Mucosa of descending colon (tissue), 3 donors: ENCODE measurements around the gene CYP2C19. TPM values are rescaled to one million over a fixed set of nuclear protein-coding genes. Genes with fewer than 3 reads are reported as not detected.
"Not testable (repeated sequence)": the region's sequence is repeated elsewhere in the genome, so short reads cannot be mapped to it uniquely, and the experiment has no call there.

Experiments
- ATAC-seq: fragments of 200-7000 bp; cut with Tn5 transposase; one replicate; pipeline ENCODE4 v1.9.1; 2020; ENCODE audit warnings: mild to moderate bottlenecking, moderate library complexity
- DNase-seq, 3 donors: peaks; one replicate each; pipeline ENCODE4 v3.0.0-alpha.2; 2020
- H3K36me3 ChIP-seq: fragments of 200-600 bp; one replicate; pipeline ENCODE4 v1.8.0; 2021; ENCODE audit warnings: low read depth, mild to moderate bottlenecking
- H3K4me1 ChIP-seq: fragments of 200-600 bp; one replicate; pipeline ENCODE4 v1.8.0; 2021; ENCODE audit warnings: low read depth, mild to moderate bottlenecking
- H3K4me3 ChIP-seq: fragments of 200-600 bp; one replicate; pipeline ENCODE4 v1.8.0; 2021; ENCODE audit warnings: mild to moderate bottlenecking
- H3K9me3 ChIP-seq: fragments of 200-600 bp; one replicate; pipeline ENCODE4 v1.8.0; 2021; ENCODE audit warnings: mild to moderate bottlenecking
- CTCF ChIP-seq: fragments of 200-600 bp; IDR thresholded peaks from one replicate; pipeline ENCODE4 v1.8.0; 2022; ENCODE audit warnings: antibody characterized with exemption, mild to moderate bottlenecking
- intact Hi-C, 2 donors: fragments of 100-400 bp; cut with DNase I in 1 of 2; cut with micrococcal nuclease in 1 of 2; formaldehyde crosslinking; loops; one replicate each; pipeline versions ENCODE4 v1.11.0 to v1.11.1; 2022; cut with DNase I, micrococcal nuclease
- total RNA-seq, 3 donors: library from RNA; stranded (reverse); fragmentation: NEBNext Ultra II Directional in 2 of 3; extraction: Animal tissue kit (Norgen Biotek cat#: 25700) in 2 of 3; gene quantifications; one replicate each; pipeline versions ENCODE4 v1.2.1 to v1.2.4, GENCODE V29; 2021 to 2023
- donor health status: DM: no; HTN: no; CAD: no; lungs with moderate emphysema.
- donor health status: DM: no; HTN: no; CAD: no.
- donor health status: DM: no; HTN: yes; CAD: no.

CYP2C19 gene
- total RNA-seq, 3 donors from 2014 or later, result 0.65 to 2.0 (median 1.5) TPM

GRCh38 chr10:94785211-94785610 lies 22.7 kb downstream of the CYP2C19 start:
- no peak for TF ChIP-seq CTCF
- Histone ChIP-seq H3K9me3 (no peaks in the 10 kb centered on the region), H3K4me1 (no peaks in the 10 kb centered on the region), H3K4me3 (no peak overlapping the region), H3K36me3 (no peaks in the 10 kb centered on the region)
- intact Hi-C loops, result no loop called here
- DNase-seq (no peak), ATAC-seq (no peak)

DNA sequence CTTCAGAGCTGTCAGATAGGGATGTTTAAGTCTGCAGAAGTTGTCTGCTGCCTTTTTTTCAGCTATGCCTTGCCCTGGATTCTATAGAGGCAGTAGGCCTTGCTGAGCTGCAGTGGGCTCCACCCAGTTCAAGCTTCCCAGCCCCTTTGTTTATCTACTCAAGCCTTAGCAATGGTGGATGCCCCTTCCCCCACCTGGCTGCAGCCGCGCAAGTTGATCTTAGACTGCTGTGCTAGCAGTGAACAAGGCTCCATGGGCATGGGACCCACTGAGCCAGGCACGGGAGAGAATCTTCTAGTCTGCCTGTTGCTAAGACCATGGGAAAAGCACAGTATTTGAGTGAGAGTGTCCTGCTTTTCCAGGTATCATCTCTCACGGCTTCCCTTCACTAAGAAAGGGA lies 38.1 kb downstream of the CYP2C19 start:
- H3K4me3 ChIP-seq, ATAC-seq, H3K9me3 ChIP-seq, intact Hi-C loops, H3K4me1 ChIP-seq, DNase-seq, H3K36me3 ChIP-seq: not testable (repeated sequence)

GRCh38 chr10:94803307-94803706 lies 40.8 kb downstream of the CYP2C19 start:
- Histone ChIP-seq H3K4me3 (no peak overlapping the region), H3K4me1 (no peaks in the 10 kb centered on the region), H3K9me3 (peaks cover 5% of the 10 kb centered on the region), H3K36me3 (no peaks in the 10 kb centered on the region)
- DNase-seq (no peak), ATAC-seq (no peak)
- intact Hi-C loops, result no loop called here
- TF ChIP-seq CTCF, result no peak

DNA sequence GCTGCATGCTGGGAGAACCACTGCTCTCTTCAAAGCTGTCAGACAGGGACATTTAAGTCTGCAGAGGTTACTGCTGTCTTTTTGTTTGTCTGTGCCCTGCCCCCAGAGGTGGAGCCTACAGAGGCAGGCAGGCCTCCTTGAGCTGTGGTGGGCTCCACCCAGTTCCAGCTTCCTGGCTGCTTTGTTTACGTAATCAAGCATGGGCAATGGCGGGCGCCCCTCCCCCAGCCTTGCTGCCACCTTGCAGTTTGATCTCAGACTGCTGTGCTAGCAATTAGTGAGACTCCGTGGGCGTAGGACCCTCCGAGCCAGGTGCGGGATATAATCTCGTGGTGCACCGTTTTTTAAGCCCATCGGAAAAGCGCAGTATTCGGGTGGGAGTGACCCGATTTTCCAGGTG lies 67.5 kb downstream of the CYP2C19 start:
- DNase-seq, H3K36me3 ChIP-seq, H3K4me1 ChIP-seq, intact Hi-C loops, H3K9me3 ChIP-seq, H3K4me3 ChIP-seq, ATAC-seq: not testable (repeated sequence)

GRCh38 chr10:94846204-94846603 lies 83.7 kb downstream of the CYP2C19 start:
- no peak for TF ChIP-seq CTCF
- H3K36me3 ChIP-seq, result no peaks in the 10 kb centered on the region
- intact Hi-C loops, result no loop called here
- ATAC-seq, result no peak
- no peak overlapping the region for H3K4me3 ChIP-seq
- no peaks in the 10 kb centered on the region for H3K4me1 ChIP-seq
- no peak for DNase-seq
- H3K9me3 ChIP-seq, result no peaks in the 10 kb centered on the region

GRCh38 chr10:94850766-94851165 lies 88.3 kb downstream of the CYP2C19 start:
- Histone ChIP-seq H3K9me3 (no peaks in the 10 kb centered on the region), H3K4me1 (no peaks in the 10 kb centered on the region), H3K4me3 (no peak overlapping the region), H3K36me3 (no peaks in the 10 kb centered on the region)
- intact Hi-C loops, result no loop called here
- no peak for TF ChIP-seq CTCF
- ATAC-seq, result no peak
- no peak for DNase-seq

DNA sequence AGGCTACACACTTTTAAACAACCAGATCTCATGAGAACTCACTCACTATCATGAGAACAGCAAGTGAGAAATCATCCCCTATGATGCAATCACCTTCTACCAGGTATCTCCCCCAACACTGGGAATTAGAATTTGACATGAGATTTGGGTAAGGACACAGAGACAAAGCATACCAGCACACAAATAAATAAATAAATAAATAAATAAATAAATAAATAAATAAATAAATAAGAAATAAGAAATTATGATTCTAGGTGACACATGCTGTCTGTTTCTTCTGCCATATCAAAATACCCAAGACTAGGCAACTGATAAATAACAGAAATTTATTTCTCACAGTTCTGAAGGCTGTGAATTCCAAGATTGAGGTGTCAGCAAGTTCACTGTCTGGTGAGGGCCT lies 88.8 kb downstream of the CYP2C19 start:
- intact Hi-C loops, result no loop called here
- no peak for DNase-seq
- ATAC-seq, result no peak
- Histone ChIP-seq H3K9me3 (no peaks in the 10 kb centered on the region), H3K4me1 (no peaks in the 10 kb centered on the region), H3K36me3 (no peaks in the 10 kb centered on the region), H3K4me3 (no peak overlapping the region)
- no peak for TF ChIP-seq CTCF
